ENCODE measurements around the gene WNK2.

Gene WNK2

GRCh38 chr9:93164085-93164484 lies 19.9 kb upstream of the WNK2 start:
- no peak for DNase-seq

- no peak for DNase-seq
Observed at GRCh38 chr9:93166699-93167098, 17.2 kb upstream of the WNK2 start.

- DNase-seq: no peak
Observed at GRCh38 chr9:93167185-93167584, 16.8 kb upstream of the WNK2 start.

- DNase-seq: no peak
Observed at GRCh38 chr9:93167838-93168237, 16.1 kb upstream of the WNK2 start.

GRCh38 chr9:93168581-93168980 lies 15.4 kb upstream of the WNK2 start:
- no peak for DNase-seq

GRCh38 chr9:93169444-93169843 lies 14.5 kb upstream of the WNK2 start:
- no peak for DNase-seq

GRCh38 chr9:93170571-93170970 lies 13.4 kb upstream of the WNK2 start:
- no peak for DNase-seq

GRCh38 chr9:93171261-93171990 lies 12.5 kb upstream of the WNK2 start:
- DNase-seq: no peak

- no peak for DNase-seq
Observed at GRCh38 chr9:93172666-93173364, 11.1 kb upstream of the WNK2 start.

- no peak for DNase-seq
Observed at GRCh38 chr9:93173365-93174051, 10.4 kb upstream of the WNK2 start.

- no peak for DNase-seq
Observed at GRCh38 chr9:93174976-93175375, 9.0 kb upstream of the WNK2 start.

- DNase-seq: no peak
Observed at GRCh38 chr9:93177676-93178075, 6.3 kb upstream of the WNK2 start.

- DNase-seq: no peak
Observed at GRCh38 chr9:93178851-93179786, 4.8 kb upstream of the WNK2 start.

- DNase-seq: no peak
Observed at GRCh38 chr9:93180938-93181337, 3.0 kb upstream of the WNK2 start.

GRCh38 chr9:93181672-93182435 lies 2.1 kb upstream of the WNK2 start:
- no peak for DNase-seq

GRCh38 chr9:93182572-93182971 lies 1.4 kb upstream of the WNK2 start:
- no peak for DNase-seq

GRCh38 chr9:93183131-93183662 lies 742 bp upstream of the WNK2 start:
- DNase-seq: no peak

GRCh38 chr9:93184432-93185265 lies 710 bp downstream of the WNK2 start:
- peak in 1 of 2 donors; percentile 21 for DNase-seq

GRCh38 chr9:93185266-93186214 lies 1.6 kb downstream of the WNK2 start:
- no peak for DNase-seq
